ENCODE data around the gene AP3S2. TPM values are rescaled to one million over a fixed set of nuclear protein-coding genes. Genes with fewer than 3 reads are reported as not detected.

The AP3S2 gene
- total and polyA plus RNA-seq, 2 donors from 2014 or later, result 17.5 to 42.9 TPM

DNA sequence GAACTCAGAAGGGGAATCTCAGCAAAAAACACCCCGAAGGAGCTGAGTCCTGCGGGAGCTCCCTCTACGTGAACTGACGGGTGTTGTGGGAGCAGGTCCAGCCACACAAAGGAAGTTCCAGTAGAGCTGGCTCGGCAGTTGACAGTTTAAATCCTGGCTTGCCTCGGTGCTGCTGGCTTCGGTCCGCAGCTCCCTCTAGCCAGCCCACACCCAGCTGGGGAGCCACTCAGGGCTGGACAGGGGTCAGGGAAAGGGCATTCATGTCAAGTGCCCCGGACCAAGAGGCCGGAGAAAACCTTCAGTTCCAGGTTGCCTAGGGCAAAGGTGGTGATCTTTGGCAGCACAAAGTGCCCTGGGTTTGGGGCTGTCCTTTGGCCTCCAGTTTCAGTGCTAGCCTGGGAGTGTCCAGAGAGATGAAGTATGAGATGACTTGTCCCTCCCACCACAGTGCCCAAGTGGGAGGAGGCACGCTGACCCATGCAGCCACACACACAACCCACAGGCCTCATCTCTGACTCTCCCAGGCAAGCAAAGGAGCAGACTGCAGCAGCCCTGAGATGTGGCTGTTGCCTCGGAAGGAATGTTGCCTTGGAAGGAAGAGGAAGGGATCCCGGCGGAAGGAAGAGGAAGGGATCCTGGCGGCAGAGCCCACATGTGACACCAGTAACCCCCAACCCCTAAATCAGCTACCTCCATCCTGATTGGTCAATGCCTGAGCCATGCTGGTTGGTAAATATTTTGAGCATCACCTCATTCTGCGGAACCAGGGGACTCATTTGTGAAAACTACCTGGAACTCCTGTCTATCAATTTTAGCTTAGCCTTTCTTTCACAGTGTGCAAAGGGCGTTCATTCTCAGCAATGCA lies 65.3 kb downstream of the AP3S2 start:
- H3K9ac ChIP-seq (ENCODE audit: low read length in 3 of 3), result no peak overlapping the region
- peak in 3 of 5 donors; percentile 37 to 52 (median 45) for DNase-seq
- no peaks in the 10 kb centered on the region for H3K27me3 ChIP-seq (ENCODE audit: control insufficient read depth, insufficient read depth, low read length)
- H3K4me1 ChIP-seq (ENCODE audit: control insufficient read depth in 2 of 3, insufficient read depth in 2 of 3, low read depth in 1 of 3, low read length in 3 of 3), result peaks cover 0 to 13% (median 2%) of the 10 kb centered on the region in 3 donors
- intact Hi-C loops (cut with DNase I), result no loop called here
- FAIRE-seq, result no peak
- no peak overlapping the region for H3K4me3 ChIP-seq (ENCODE audit: low read length in 3 of 3)
- TF ChIP-seq CTCF (IDR thresholded peaks at IDR 0.05; ENCODE audit: borderline replicate concordance, extremely low read depth, insufficient read depth), result no peak
- no peaks in the 10 kb centered on the region for H3K9me3 ChIP-seq (ENCODE audit: control insufficient read depth in 2 of 3, insufficient read depth in 1 of 3, low read length in 3 of 3)
- peaks cover 0 to 9% (median 3%) of the 10 kb centered on the region in 3 donors for H3K36me3 ChIP-seq (ENCODE audit: control insufficient read depth in 2 of 3, insufficient read depth in 3 of 3, low read length in 3 of 3)
- no peak overlapping the region for H3K27ac ChIP-seq (ENCODE audit: low read depth in 2 of 2, low read length in 2 of 2)

DNA sequence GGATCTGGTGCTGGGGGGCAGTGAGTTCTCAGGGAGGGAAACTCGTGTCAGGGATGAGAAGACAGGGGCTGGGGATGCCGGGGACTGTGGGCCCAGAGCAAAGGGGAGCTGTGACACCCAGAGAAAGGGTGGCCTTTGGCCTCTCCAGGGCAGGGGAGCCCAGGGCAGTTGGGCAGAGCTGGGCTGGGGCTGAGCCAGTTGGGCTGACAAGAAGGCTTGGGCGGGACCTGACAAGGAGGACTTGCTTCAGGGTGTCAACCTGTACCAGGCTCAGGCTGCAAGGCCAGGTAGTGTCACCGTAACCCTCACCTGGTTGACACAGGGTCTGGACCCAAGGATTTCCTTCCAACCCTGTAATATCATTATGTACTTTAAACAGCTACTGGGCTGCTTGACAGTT lies 66.0 kb downstream of the AP3S2 start:
- H3K9ac ChIP-seq (ENCODE audit: low read length in 3 of 3), result no peak overlapping the region

GRCh38 chr15:89826671-89827655 lies 66.8 kb downstream of the AP3S2 start:
- H3K4me1 ChIP-seq (ENCODE audit: control insufficient read depth in 2 of 3, insufficient read depth in 2 of 3, low read depth in 1 of 3, low read length in 3 of 3), result peaks cover 0 to 13% (median 2%) of the 10 kb centered on the region in 3 donors
- no peak overlapping the region for H3K4me3 ChIP-seq (ENCODE audit: low read length in 3 of 3)
- no peak for FAIRE-seq
- TF ChIP-seq CTCF (IDR thresholded peaks at IDR 0.05; ENCODE audit: borderline replicate concordance, extremely low read depth, insufficient read depth), result no peak
- no peaks in the 10 kb centered on the region for H3K36me3 ChIP-seq (ENCODE audit: control insufficient read depth in 2 of 3, insufficient read depth in 3 of 3, low read length in 3 of 3)
- no peaks in the 10 kb centered on the region for H3K27me3 ChIP-seq (ENCODE audit: control insufficient read depth, insufficient read depth, low read length)
- intact Hi-C loops (cut with DNase I), result no loop called here
- no peak overlapping the region for H3K27ac ChIP-seq (ENCODE audit: low read depth in 2 of 2, low read length in 2 of 2)
- DNase-seq, result no peak
- no peaks in the 10 kb centered on the region for H3K9me3 ChIP-seq (ENCODE audit: control insufficient read depth in 2 of 3, insufficient read depth in 1 of 3, low read length in 3 of 3)
- H3K9ac ChIP-seq (ENCODE audit: low read length in 3 of 3), result no peak overlapping the region

More for the DNA sequence above, 66.0 kb downstream of the AP3S2 start:
- no peak overlapping the region for H3K27ac ChIP-seq (ENCODE audit: low read depth in 2 of 2, low read length in 2 of 2)
- H3K27me3 ChIP-seq (ENCODE audit: control insufficient read depth, insufficient read depth, low read length), result no peaks in the 10 kb centered on the region
- no peak for TF ChIP-seq CTCF (IDR thresholded peaks at IDR 0.05; ENCODE audit: borderline replicate concordance, extremely low read depth, insufficient read depth)
- intact Hi-C loops (cut with DNase I), result no loop called here
- H3K36me3 ChIP-seq (ENCODE audit: control insufficient read depth in 2 of 3, insufficient read depth in 3 of 3, low read length in 3 of 3), result peaks cover 0 to 2% (median 0%) of the 10 kb centered on the region in 3 donors
- H3K4me3 ChIP-seq (ENCODE audit: low read length in 3 of 3), result no peak overlapping the region
- FAIRE-seq (no peak), DNase-seq (no peak)
- H3K9me3 ChIP-seq (ENCODE audit: control insufficient read depth in 2 of 3, insufficient read depth in 1 of 3, low read length in 3 of 3), result no peaks in the 10 kb centered on the region
- H3K4me1 ChIP-seq (ENCODE audit: control insufficient read depth in 2 of 3, insufficient read depth in 2 of 3, low read depth in 1 of 3, low read length in 3 of 3), result peaks cover 0 to 13% (median 2%) of the 10 kb centered on the region in 3 donors
